ENCODE measurements around the gene HPD. TPM values are rescaled to one million over a fixed set of nuclear protein-coding genes. Genes with fewer than 3 reads are reported as not detected.

HPD gene
- total and polyA plus RNA-seq, 2 donors (not counting 3 experiments of a cell fraction or from before 2014, with no cell fraction given): not detected

DNA sequence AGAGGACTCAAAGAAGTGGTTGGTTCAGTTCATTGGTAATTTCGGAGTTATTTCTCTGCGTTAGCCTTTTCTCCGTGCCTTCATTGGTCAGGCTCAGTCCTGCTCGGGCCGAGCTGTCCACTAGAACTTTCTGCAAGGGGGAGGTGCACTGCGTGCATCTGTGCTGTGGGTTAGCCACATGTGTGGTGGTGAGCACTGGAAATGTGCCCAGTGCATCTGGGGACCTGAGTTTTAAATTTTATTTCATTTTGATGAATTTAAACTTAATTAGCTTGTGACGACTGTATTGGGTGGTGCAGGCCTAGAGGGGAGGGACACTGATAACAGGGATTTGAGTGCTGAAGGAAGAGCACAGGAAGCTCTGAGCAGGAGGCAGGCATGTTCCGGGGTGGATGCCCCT lies 30.4 kb downstream of the HPD start:
- no peak for FAIRE-seq
- H2AFZ ChIP-seq (ENCODE audit: low read depth, low read length): no peak overlapping the region
- H3K4me3 ChIP-seq (replicated peaks in 1 of 3; ENCODE audit: insufficient read depth in 1 of 3, low read depth in 1 of 3, low read length in 3 of 3): no peak overlapping the region
- H3K36me3 ChIP-seq (ENCODE audit: control insufficient read depth in 2 of 2, extremely low read depth in 1 of 2, insufficient read depth in 2 of 2, low read length in 2 of 2): peaks cover 14 to 42% of the 10 kb centered on the region in 2 experiments
- H3K9me1 ChIP-seq (replicated peaks; ENCODE audit: control insufficient read depth, extremely low read depth, insufficient read depth, low read length): no peaks in the 10 kb centered on the region
- H3K9me3 ChIP-seq (replicated peaks; ENCODE audit: control insufficient read depth, insufficient read depth, low read length): no peaks in the 10 kb centered on the region
- CTCF ChIA-PET: interaction anchor here (0.8 to 4.0 kb wide), 5 partner anchors 8 to 60 kb away, joined by 3 to 17 read pairs (median 3); partner anchors contain the start of genes PSMD9 and RHOF
- DNase-seq (ENCODE audit: low read depth, low spot score): no peak
- H3K4me1 ChIP-seq (ENCODE audit: control insufficient read depth, extremely low read depth, insufficient read depth, low read length): no peaks in the 10 kb centered on the region
- BruUV-seq (replicated peaks): no TSS peak
- TF ChIP-seq, protein P1, sequence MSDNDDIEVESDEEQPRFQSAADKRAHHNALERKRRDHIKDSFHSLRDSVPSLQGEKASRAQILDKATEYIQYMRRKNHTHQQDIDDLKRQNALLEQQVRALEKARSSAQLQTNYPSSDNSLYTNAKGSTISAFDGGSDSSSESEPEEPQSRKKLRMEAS (IDR thresholded peaks at IDR 0.05; ENCODE audit: insufficient read depth, insufficient read length): no peak
- TF ChIP-seq FOS (IDR thresholded peaks at IDR 0.05; ENCODE audit: borderline replicate concordance, insufficient read depth, low read length): no peak
- TF ChIP-seq EZH2 (IDR thresholded peaks at IDR 0.05; ENCODE audit: borderline replicate concordance, low read depth, low read length, severe bottlenecking): no peak
- TF ChIP-seq, protein P2, sequence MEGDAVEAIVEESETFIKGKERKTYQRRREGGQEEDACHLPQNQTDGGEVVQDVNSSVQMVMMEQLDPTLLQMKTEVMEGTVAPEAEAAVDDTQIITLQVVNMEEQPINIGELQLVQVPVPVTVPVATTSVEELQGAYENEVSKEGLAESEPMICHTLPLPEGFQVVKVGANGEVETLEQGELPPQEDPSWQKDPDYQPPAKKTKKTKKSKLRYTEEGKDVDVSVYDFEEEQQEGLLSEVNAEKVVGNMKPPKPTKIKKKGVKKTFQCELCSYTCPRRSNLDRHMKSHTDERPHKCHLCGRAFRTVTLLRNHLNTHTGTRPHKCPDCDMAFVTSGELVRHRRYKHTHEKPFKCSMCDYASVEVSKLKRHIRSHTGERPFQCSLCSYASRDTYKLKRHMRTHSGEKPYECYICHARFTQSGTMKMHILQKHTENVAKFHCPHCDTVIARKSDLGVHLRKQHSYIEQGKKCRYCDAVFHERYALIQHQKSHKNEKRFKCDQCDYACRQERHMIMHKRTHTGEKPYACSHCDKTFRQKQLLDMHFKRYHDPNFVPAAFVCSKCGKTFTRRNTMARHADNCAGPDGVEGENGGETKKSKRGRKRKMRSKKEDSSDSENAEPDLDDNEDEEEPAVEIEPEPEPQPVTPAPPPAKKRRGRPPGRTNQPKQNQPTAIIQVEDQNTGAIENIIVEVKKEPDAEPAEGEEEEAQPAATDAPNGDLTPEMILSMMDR (IDR thresholded peaks at IDR 0.05; ENCODE audit: extremely low read depth in 1 of 2, insufficient read depth in 1 of 2, low read depth in 1 of 2, low read length in 2 of 2): no peak
- no peak for TF ChIP-seq GATA2 (IDR thresholded peaks at IDR 0.05; ENCODE audit: insufficient read depth, insufficient read length, low read depth, low read length)
- TF ChIP-seq JUN (IDR thresholded peaks at IDR 0.05; ENCODE audit: borderline replicate concordance, insufficient read depth, insufficient read length, low read depth): no peak
- dilution Hi-C loops (cut with MboI; ENCODE audit: extremely low pct_ligation_motif_present, low sequenced_read_pairs): no loop called here
- no peaks in the 10 kb centered on the region for H3K27me3 ChIP-seq (ENCODE audit: control insufficient read depth in 2 of 2, insufficient read depth in 2 of 2, low read length in 2 of 2)
- no peaks in the 10 kb centered on the region for H3K79me2 ChIP-seq (ENCODE audit: control insufficient read depth, insufficient read depth, low read length)
- POLR2A ChIA-PET: no interaction called here
- no peak overlapping the region for H3K4me2 ChIP-seq (ENCODE audit: insufficient read depth, low read length)
- no peaks in the 10 kb centered on the region for H4K20me1 ChIP-seq (replicated peaks; ENCODE audit: control insufficient read depth, extremely low read depth, insufficient read depth, low read length)
- no peak overlapping the region for H3K9ac ChIP-seq (replicated peaks; ENCODE audit: extremely low read depth, insufficient read depth, low read length)
- intact Hi-C loops (cut with micrococcal nuclease): no loop called here
- no peak overlapping the region for H3K27ac ChIP-seq (ENCODE audit: insufficient read depth, low read depth, low read length)
